H9 (cell line): Measurements from ENCODE around the gene ASB18. TPM values are rescaled to one million over a fixed set of nuclear protein-coding genes. Genes with fewer than 3 reads are reported as not detected.
A peak's percentile ranks its signal among the peaks of the same experiment; 100 is the strongest.

Experiments
- DNase-seq: peaks from one replicate; pipeline ENCODE4 v3.0.0-alpha.2; 2017
- H2AFZ ChIP-seq: one replicate; pipeline ENCODE4 v1.6.1; 2013; ENCODE audit warnings: mild to moderate bottlenecking, low read length, control low read depth, moderate library complexity
- H2AK5ac ChIP-seq: 2 replicates; pipeline ENCODE4 v1.6.1; 2013; ENCODE audit warnings: low read length, control low read depth, mixed read lengths; ENCODE audit not compliant: insufficient read length
- H2BK120ac ChIP-seq: one replicate; pipeline ENCODE4 v1.6.1; 2013; ENCODE audit warnings: low read depth, mild to moderate bottlenecking, low read length, control low read depth, inconsistent platforms; ENCODE audit not compliant: poor library complexity, severe bottlenecking
- H2BK12ac ChIP-seq: 2 replicates; pipeline ENCODE4 v1.6.1; 2013; ENCODE audit warnings: low read length, control low read depth, mixed read lengths, low read depth; ENCODE audit not compliant: insufficient read length
- H2BK15ac ChIP-seq: 2 replicates; pipeline ENCODE4 v1.6.1; 2013; ENCODE audit warnings: low read depth, low read length, control low read depth
- H2BK20ac ChIP-seq: one replicate; pipeline ENCODE4 v1.6.1; 2013; ENCODE audit warnings: low read depth, mild to moderate bottlenecking, low read length, control low read depth, inconsistent platforms; ENCODE audit not compliant: poor library complexity, severe bottlenecking
- H2BK5ac ChIP-seq: 2 replicates; pipeline ENCODE4 v1.6.1; 2013; ENCODE audit warnings: low read length, control low read depth, mixed read lengths; ENCODE audit not compliant: insufficient read length
- H3K14ac ChIP-seq: 2 replicates; pipeline ENCODE4 v1.6.1; 2013; ENCODE audit warnings: low read length, control low read depth; ENCODE audit not compliant: insufficient read depth
- H3K18ac ChIP-seq: 2 replicates; pipeline ENCODE4 v1.6.1; 2013; ENCODE audit warnings: low read depth, mild to moderate bottlenecking, mixed read lengths, low read length, control low read depth; ENCODE audit not compliant: insufficient read length
- H3K23ac ChIP-seq: 2 replicates; pipeline ENCODE4 v1.6.1; 2013; ENCODE audit warnings: low read length, control low read depth, mixed read lengths, low read depth; ENCODE audit not compliant: insufficient read length
- H3K23me2 ChIP-seq: 2 replicates; pipeline ENCODE4 v1.6.1; 2013; ENCODE audit warnings: low read depth, mild to moderate bottlenecking, mixed read lengths, low read length, control low read depth; ENCODE audit not compliant: insufficient read length, poor library complexity, severe bottlenecking
- H3K27ac ChIP-seq: 2 replicates; pipeline ENCODE4 v1.5.1; 2013; ENCODE audit warnings: low read length, control low read depth, mixed read lengths, low read depth; ENCODE audit not compliant: insufficient read length
- H3K27me3 ChIP-seq: 2 replicates; pipeline ENCODE4 v1.6.1; 2013; ENCODE audit warnings: low read length, control low read depth, inconsistent platforms; ENCODE audit not compliant: insufficient read depth
- H3K4ac ChIP-seq: 2 replicates; pipeline ENCODE4 v1.6.1; 2013; ENCODE audit warnings: low read depth, mild to moderate bottlenecking, control low read depth, inconsistent platforms, low read length, moderate library complexity
- H3K4me1 ChIP-seq: 2 replicates; pipeline ENCODE4 v1.6.1; 2013; ENCODE audit warnings: low read length, control low read depth, inconsistent platforms; ENCODE audit not compliant: insufficient read depth
- H3K4me2 ChIP-seq: 2 replicates; pipeline ENCODE4 v1.6.1; 2013; ENCODE audit warnings: low read length, control low read depth, mixed read lengths; ENCODE audit not compliant: insufficient read length, insufficient read depth
- H3K56ac ChIP-seq: 2 replicates; pipeline ENCODE4 v1.6.1; 2013; ENCODE audit warnings: low read depth, mild to moderate bottlenecking, mixed read lengths, low read length, control low read depth; ENCODE audit not compliant: insufficient read length
- H3K79me1 ChIP-seq: 2 replicates; pipeline ENCODE4 v1.6.1; 2013; ENCODE audit warnings: low read depth, mild to moderate bottlenecking, moderate library complexity, low read length, control low read depth, inconsistent platforms; ENCODE audit not compliant: insufficient read depth, poor library complexity, severe bottlenecking
- H3K79me2 ChIP-seq: 2 replicates; pipeline ENCODE4 v1.6.1; 2013; ENCODE audit warnings: low read length, control low read depth, inconsistent platforms; ENCODE audit not compliant: insufficient read depth
- H3K9ac ChIP-seq: 2 replicates; pipeline ENCODE4 v1.6.1; 2013; ENCODE audit warnings: low read length, control low read depth, mixed read lengths; ENCODE audit not compliant: insufficient read length; ENCODE audit errors: extremely low read depth
- H3K9me3 ChIP-seq: one replicate; pipeline ENCODE4 v1.6.1; 2013; ENCODE audit warnings: low read depth, low read length, inconsistent platforms; ENCODE audit not compliant: control insufficient read depth
- H3T11ph ChIP-seq: one replicate; pipeline ENCODE4 v1.6.1; 2013; ENCODE audit warnings: mild to moderate bottlenecking, low read length, control low read depth, inconsistent platforms
- H4K20me1 ChIP-seq: one replicate; pipeline ENCODE4 v1.6.1; 2013; ENCODE audit not compliant: control insufficient read depth, insufficient read length, insufficient read depth
- H4K5ac ChIP-seq: 2 replicates; pipeline ENCODE4 v1.6.1; 2013; ENCODE audit warnings: low read depth, mild to moderate bottlenecking, mixed read lengths, low read length, control low read depth; ENCODE audit not compliant: insufficient read length
- H4K8ac ChIP-seq: replicated peaks from 2 replicates; pipeline ENCODE4 v1.6.1; 2013; ENCODE audit warnings: low read length, control low read depth, mixed read lengths, low read depth; ENCODE audit not compliant: insufficient read length
- H4K91ac ChIP-seq: 2 replicates; pipeline ENCODE4 v1.6.1; 2013; ENCODE audit warnings: low read depth, mild to moderate bottlenecking, moderate library complexity, mixed read lengths, low read length, control low read depth; ENCODE audit not compliant: insufficient read length
- H3K27ac Mint-ChIP-seq, 3 experiments: 2 replicates in 2 of 3; 3 replicates in 1 of 3; pipeline ENCODE4 v1.8.0; 2020 to 2021; ENCODE audit warnings: mixed read lengths in 3 of 3, mild to moderate bottlenecking in 1 of 3, moderate library complexity in 1 of 3
- H3K27me3 Mint-ChIP-seq: 2 replicates; pipeline ENCODE4 v1.8.0; 2021; ENCODE audit warnings: low read depth, mild to moderate bottlenecking, moderate library complexity, mixed read lengths
- H3K36me3 Mint-ChIP-seq, 3 experiments: 2 replicates in 2 of 3; 3 replicates in 1 of 3; pipeline ENCODE4 v1.8.0; 2020 to 2021; ENCODE audit warnings: low read depth in 3 of 3, mixed read lengths in 3 of 3; ENCODE audit not compliant: insufficient read depth in 1 of 3
- H3K4me1 Mint-ChIP-seq, 2 experiments: 2 replicates each; pipeline ENCODE4 v1.8.0; 2020; ENCODE audit warnings: mixed read lengths in 2 of 2
- H3K4me3 Mint-ChIP-seq, 2 experiments: 2 replicates in 1 of 2; 3 replicates in 1 of 2; pipeline ENCODE4 v1.8.0; 2020 to 2021; ENCODE audit warnings: mild to moderate bottlenecking in 2 of 2, mixed read lengths in 2 of 2, moderate library complexity in 1 of 2
- H3K9me3 Mint-ChIP-seq, 2 experiments: 2 replicates in 1 of 2; 3 replicates in 1 of 2; pipeline ENCODE4 v1.8.0; 2020; ENCODE audit warnings: mild to moderate bottlenecking in 2 of 2, mixed read lengths in 2 of 2, moderate library complexity in 1 of 2
- CTCF ChIP-seq: fragments of 200-600 bp; sonication (generic); conservative IDR thresholded peaks from 3 replicates; pipeline ENCODE4 v1.8.0; 2021; ENCODE audit warnings: antibody characterized with exemption, mild to moderate bottlenecking
- WGBS: extraction: QIAGEN DNeasy Blood & Tissue Kit; methylation state at CpG from one replicate; pipeline ENCODE4 v1.1.7; 2013; ENCODE audit warnings: missing lambda C conversion rate, low lambda C conversion rate, mixed read lengths; ENCODE audit not compliant: insufficient read length; ENCODE audit errors: extremely low coverage; 5-methylcytosine and 5-hydroxymethylcytosine counted together
- total RNA-seq: library from RNA; stranded (reverse); gene quantifications from 2 replicates; pipeline ENCODE4 v1.2.1, GENCODE V29; 2021

The ASB18 gene
- total RNA-seq, 1 experiment from 2014 or later = not detected

GRCh38 chr2:236159778-236160170, 104.4 kb downstream of the ASB18 start:
- TF ChIP-seq CTCF = no peak
- no peaks in the 10 kb centered on the region for H3K9me3 ChIP-seq
- peaks cover 4% of the 10 kb centered on the region; the same call in 1 of the 2 replicates for H3K4me1 ChIP-seq
- H3K56ac ChIP-seq = no peak overlapping the region
- H2BK5ac ChIP-seq = no peak overlapping the region
- no peak overlapping the region for H3K18ac ChIP-seq
- H2BK20ac ChIP-seq = no peak overlapping the region
- H2BK120ac ChIP-seq = no peak overlapping the region
- no peak overlapping the region; the same call in 1 of the 2 replicates for H2BK15ac ChIP-seq
- H4K91ac ChIP-seq = no peak overlapping the region
- H3K23me2 ChIP-seq = peaks cover 10% of the 10 kb centered on the region
- peak overlapping the region; percentile 75; the same call in 1 of the 2 replicates for H3K14ac ChIP-seq
- no CpG with 5 or more reads among the region's 33 CpGs for WGBS
- Mint-ChIP-seq H3K9me3 (no peaks in the 10 kb centered on the region), H3K4me1 (peaks cover 37% of the 10 kb centered on the region in 2 experiments), H3K36me3 (peaks cover 0 to 3% (median 0%) of the 10 kb centered on the region in 3 experiments; a peak in 1 of 7 replicates), H3K27ac (no peak overlapping the region), H3K27me3 (peaks cover 97% of the 10 kb centered on the region), H3K4me3 (no peak overlapping the region)
- H3K4me2 ChIP-seq = no peak overlapping the region
- H3K27me3 ChIP-seq = peaks cover 53% of the 10 kb centered on the region; the same call in 1 of the 2 replicates
- no peak overlapping the region for H3K23ac ChIP-seq
- no peak overlapping the region for H2AFZ ChIP-seq
- no peaks in the 10 kb centered on the region for H3K79me2 ChIP-seq
- H3K4ac ChIP-seq = no peak overlapping the region
- no peaks in the 10 kb centered on the region for H4K20me1 ChIP-seq
- no peak overlapping the region for H3K9ac ChIP-seq
- H2BK12ac ChIP-seq = no peak overlapping the region
- H2AK5ac ChIP-seq = no peak overlapping the region
- no peak overlapping the region for H3K27ac ChIP-seq
- H4K5ac ChIP-seq = no peak overlapping the region
- no peak for DNase-seq
- no peak overlapping the region for H3T11ph ChIP-seq
- no peaks in the 10 kb centered on the region for H3K79me1 ChIP-seq
- no peak overlapping the region for H4K8ac ChIP-seq
